Thyroid gland (tissue), 4 donors: ENCODE results near the gene CREB5.

Experiments used
- POLR2A ChIP-seq, 2 donors: fragments of 450-650 bp; IDR thresholded peaks; one replicate each; pipeline ENCODE4 v1.6.1; 2017; ENCODE audit warnings: antibody characterized with exemption in 2 of 2, mild to moderate bottlenecking in 2 of 2, moderate library complexity in 1 of 2
- TF ChIP-seq, protein P1 (sequence below), 6 experiments: fragments of 200-600 bp in 3 of 6; fragments of 450-650 bp in 3 of 6; sonication (generic) in 3 of 6; IDR thresholded peaks; one replicate each; pipeline ENCODE4 v1.5.1; 2016 to 2019; ENCODE audit warnings: antibody characterized with exemption in 6 of 6, mild to moderate bottlenecking in 2 of 6, inconsistent platforms in 1 of 6, moderate library complexity in 1 of 6

DNA sequence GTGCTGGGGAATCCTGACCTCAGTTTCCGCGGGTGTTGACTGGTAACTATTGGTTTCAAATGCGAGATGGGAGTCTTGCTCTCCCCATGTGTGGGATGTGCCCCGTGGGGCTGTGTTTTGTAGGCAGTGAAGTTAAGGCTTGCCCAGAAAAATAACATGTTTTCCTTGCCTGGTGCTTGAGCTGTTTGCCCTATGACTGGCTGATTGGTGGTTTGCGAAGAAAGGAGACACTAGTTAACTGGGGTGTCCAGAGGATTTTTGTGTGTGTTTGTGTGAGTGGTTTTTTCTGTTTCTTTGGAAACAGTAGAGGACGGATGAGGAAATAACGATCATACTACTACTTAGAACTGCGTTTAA, 61.9 kb downstream of the CREB5 start:
- TF ChIP-seq, protein P1, sequence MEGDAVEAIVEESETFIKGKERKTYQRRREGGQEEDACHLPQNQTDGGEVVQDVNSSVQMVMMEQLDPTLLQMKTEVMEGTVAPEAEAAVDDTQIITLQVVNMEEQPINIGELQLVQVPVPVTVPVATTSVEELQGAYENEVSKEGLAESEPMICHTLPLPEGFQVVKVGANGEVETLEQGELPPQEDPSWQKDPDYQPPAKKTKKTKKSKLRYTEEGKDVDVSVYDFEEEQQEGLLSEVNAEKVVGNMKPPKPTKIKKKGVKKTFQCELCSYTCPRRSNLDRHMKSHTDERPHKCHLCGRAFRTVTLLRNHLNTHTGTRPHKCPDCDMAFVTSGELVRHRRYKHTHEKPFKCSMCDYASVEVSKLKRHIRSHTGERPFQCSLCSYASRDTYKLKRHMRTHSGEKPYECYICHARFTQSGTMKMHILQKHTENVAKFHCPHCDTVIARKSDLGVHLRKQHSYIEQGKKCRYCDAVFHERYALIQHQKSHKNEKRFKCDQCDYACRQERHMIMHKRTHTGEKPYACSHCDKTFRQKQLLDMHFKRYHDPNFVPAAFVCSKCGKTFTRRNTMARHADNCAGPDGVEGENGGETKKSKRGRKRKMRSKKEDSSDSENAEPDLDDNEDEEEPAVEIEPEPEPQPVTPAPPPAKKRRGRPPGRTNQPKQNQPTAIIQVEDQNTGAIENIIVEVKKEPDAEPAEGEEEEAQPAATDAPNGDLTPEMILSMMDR (IDR thresholded peaks at IDR 0.05), result no peak
- no peak for TF ChIP-seq POLR2A (IDR thresholded peaks at IDR 0.05)
